ENCODE results near the gene OXSR1. TPM values are rescaled to one million over a fixed set of nuclear protein-coding genes. Genes with fewer than 3 reads are reported as not detected.
A peak's percentile ranks its signal among the peaks of the same experiment; 100 is the strongest.

OXSR1 gene
- total and polyA plus RNA-seq, 2 of the 13 experiments (the other 11 are each of a cell fraction or from before 2014, with no cell fraction given) = 27.4 to 32.6 TPM

DNA sequence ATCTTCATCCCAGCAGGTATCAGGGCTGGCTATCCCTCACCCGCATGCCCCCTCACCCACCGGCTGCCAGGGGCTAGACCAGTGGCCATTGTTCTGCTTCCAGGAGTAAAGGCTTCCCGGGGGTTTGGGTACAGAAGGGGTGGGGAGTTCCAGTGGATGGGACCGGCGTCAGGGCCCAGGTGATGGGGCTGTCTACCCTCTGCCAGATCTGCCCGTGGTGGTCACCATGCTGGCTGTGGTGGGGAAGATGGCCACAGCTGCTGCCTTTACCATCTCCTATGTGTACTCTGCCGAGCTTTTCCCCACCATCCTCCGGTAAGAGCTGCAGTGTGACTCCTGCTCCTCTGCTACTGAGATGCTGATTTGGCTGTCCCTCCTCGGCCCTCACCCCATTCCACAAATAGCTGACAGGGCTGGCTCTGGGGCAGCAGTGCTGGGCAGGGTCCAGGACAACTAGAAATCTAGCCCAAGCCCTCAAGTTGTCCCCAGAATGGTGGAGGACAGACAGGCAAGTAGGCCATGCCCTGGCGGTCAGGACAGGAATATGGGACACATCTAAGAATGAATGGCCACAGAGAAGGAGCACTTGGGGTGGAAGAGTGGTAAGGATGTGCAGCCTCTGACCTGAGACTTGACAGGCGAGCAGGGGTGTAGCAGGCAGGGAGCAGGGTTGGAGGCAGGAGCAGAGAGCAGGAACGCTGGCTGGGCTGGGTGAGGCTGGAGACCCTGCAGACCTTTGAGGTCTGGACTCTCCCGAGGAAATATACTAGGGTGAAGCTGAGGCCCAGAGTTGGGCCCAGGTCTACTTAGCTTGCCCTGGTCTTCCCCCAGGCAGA, 111.0 kb downstream of the OXSR1 start:
- H3K4me3 ChIP-seq (replicated peaks in 1 of 3; ENCODE audit: insufficient read depth in 1 of 3, low read depth in 2 of 3, low read length in 3 of 3) = no peak overlapping the region
- ATAC-seq (peak; percentile 19; the same call in 2 of the 3 replicates), DNase-seq (ENCODE audit: low spot score) (no peak), FAIRE-seq (no peak)
- no TSS peak for BruUV-seq (replicated peaks)
- no peaks in the 10 kb centered on the region for H4K20me1 ChIP-seq (ENCODE audit: insufficient read depth, low read length)
- 46% methylated on average over 10 of the region's 13 CpGs for WGBS (ENCODE audit: low lambda C conversion rate)
- POLR2A ChIA-PET = no interaction called here
- H3K27me3 ChIP-seq (ENCODE audit: control insufficient read depth in 1 of 2, insufficient read depth in 2 of 2, low read length in 2 of 2) = peaks cover 1 to 13% of the 10 kb centered on the region in 2 experiments; a peak in 2 of 5 replicates
- no peaks in the 10 kb centered on the region for H3K36me3 ChIP-seq (replicated peaks in 1 of 2; ENCODE audit: control insufficient read depth in 1 of 2, insufficient read depth in 2 of 2, low read length in 2 of 2)
- no peak overlapping the region for H3K4me2 ChIP-seq (ENCODE audit: low read depth, low read length)
- intact Hi-C loops (cut with micrococcal nuclease; ENCODE audit: unreplicated experiment) (no loop called here), in situ Hi-C loops (cut with HindIII; ENCODE audit: extremely low pct_ligation_motif_present, low pct_unique_long_range_greater_than_20kb) (loop anchor here (10.0 kb wide), 1 partner anchor 161 kb away; no protein-coding TSS in a partner anchor)
- CTCF ChIA-PET (ENCODE audit: low intra/inter-chr PET ratio, low total read pairs) = no interaction called here
- no peaks in the 10 kb centered on the region for H3K79me2 ChIP-seq (ENCODE audit: insufficient read depth, low read length)
- H2AFZ ChIP-seq (ENCODE audit: low read length) = no peak overlapping the region
- no peaks in the 10 kb centered on the region for H3K9me3 ChIP-seq (ENCODE audit: low read length)
- H3K27ac ChIP-seq (ENCODE audit: extremely low read length, insufficient read depth, low read length) = no peak overlapping the region
- H3K9ac ChIP-seq (ENCODE audit: insufficient read depth, low read depth, low read length) = no peak overlapping the region
- H3K4me1 ChIP-seq (ENCODE audit: insufficient read depth, low read length) = no peaks in the 10 kb centered on the region
- TF ChIP-seq ATRX (CRISPR knock-in tag; IDR thresholded peaks at IDR 0.05; ENCODE audit: borderline replicate concordance) (no peak), HOXA7 (CRISPR knock-in tag; IDR thresholded peaks at IDR 0.05) (no peak), ETV6 (CRISPR knock-in tag; conservative IDR thresholded peaks at IDR 0.05) (no peak), ZNF230 (CRISPR knock-in tag; IDR thresholded peaks at IDR 0.05) (no peak), ZNF546 (CRISPR knock-in tag; conservative IDR thresholded peaks at IDR 0.05) (no peak), MBD4 (IDR thresholded peaks at IDR 0.05; ENCODE audit: borderline replicate concordance, low read length) (no peak), ASH2L (IDR thresholded peaks at IDR 0.05; ENCODE audit: insufficient read length, low read depth, low read length) (no peak), ZNF746 (CRISPR knock-in tag; IDR thresholded peaks at IDR 0.05) (no peak), ZNF20 (CRISPR knock-in tag; IDR thresholded peaks at IDR 0.05) (no peak), SIN3B (IDR thresholded peaks at IDR 0.05; ENCODE audit: low read length) (no peak), ZNF672 (CRISPR knock-in tag; IDR thresholded peaks at IDR 0.05) (no peak), ZNF550 (CRISPR knock-in tag; IDR thresholded peaks at IDR 0.05; ENCODE audit: borderline replicate concordance) (no peak)
- TF ChIP-seq, protein P1, sequence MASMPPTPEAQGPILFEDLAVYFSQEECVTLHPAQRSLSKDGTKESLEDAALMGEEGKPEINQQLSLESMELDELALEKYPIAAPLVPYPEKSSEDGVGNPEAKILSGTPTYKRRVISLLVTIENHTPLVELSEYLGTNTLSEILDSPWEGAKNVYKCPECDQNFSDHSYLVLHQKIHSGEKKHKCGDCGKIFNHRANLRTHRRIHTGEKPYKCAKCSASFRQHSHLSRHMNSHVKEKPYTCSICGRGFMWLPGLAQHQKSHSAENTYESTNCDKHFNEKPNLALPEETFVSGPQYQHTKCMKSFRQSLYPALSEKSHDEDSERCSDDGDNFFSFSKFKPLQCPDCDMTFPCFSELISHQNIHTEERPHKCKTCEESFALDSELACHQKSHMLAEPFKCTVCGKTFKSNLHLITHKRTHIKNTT (CRISPR knock-in tag; IDR thresholded peaks at IDR 0.05) = no peak
- TF ChIP-seq, protein P2, sequence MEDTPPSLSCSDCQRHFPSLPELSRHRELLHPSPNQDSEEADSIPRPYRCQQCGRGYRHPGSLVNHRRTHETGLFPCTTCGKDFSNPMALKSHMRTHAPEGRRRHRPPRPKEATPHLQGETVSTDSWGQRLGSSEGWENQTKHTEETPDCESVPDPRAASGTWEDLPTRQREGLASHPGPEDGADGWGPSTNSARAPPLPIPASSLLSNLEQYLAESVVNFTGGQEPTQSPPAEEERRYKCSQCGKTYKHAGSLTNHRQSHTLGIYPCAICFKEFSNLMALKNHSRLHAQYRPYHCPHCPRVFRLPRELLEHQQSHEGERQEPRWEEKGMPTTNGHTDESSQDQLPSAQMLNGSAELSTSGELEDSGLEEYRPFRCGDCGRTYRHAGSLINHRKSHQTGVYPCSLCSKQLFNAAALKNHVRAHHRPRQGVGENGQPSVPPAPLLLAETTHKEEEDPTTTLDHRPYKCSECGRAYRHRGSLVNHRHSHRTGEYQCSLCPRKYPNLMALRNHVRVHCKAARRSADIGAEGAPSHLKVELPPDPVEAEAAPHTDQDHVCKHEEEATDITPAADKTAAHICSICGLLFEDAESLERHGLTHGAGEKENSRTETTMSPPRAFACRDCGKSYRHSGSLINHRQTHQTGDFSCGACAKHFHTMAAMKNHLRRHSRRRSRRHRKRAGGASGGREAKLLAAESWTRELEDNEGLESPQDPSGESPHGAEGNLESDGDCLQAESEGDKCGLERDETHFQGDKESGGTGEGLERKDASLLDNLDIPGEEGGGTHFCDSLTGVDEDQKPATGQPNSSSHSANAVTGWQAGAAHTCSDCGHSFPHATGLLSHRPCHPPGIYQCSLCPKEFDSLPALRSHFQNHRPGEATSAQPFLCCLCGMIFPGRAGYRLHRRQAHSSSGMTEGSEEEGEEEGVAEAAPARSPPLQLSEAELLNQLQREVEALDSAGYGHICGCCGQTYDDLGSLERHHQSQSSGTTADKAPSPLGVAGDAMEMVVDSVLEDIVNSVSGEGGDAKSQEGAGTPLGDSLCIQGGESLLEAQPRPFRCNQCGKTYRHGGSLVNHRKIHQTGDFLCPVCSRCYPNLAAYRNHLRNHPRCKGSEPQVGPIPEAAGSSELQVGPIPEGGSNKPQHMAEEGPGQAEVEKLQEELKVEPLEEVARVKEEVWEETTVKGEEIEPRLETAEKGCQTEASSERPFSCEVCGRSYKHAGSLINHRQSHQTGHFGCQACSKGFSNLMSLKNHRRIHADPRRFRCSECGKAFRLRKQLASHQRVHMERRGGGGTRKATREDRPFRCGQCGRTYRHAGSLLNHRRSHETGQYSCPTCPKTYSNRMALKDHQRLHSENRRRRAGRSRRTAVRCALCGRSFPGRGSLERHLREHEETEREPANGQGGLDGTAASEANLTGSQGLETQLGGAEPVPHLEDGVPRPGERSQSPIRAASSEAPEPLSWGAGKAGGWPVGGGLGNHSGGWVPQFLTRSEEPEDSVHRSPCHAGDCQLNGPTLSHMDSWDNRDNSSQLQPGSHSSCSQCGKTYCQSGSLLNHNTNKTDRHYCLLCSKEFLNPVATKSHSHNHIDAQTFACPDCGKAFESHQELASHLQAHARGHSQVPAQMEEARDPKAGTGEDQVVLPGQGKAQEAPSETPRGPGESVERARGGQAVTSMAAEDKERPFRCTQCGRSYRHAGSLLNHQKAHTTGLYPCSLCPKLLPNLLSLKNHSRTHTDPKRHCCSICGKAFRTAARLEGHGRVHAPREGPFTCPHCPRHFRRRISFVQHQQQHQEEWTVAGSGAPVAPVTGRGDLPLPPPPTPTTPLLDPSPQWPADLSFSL (CRISPR knock-in tag; IDR thresholded peaks at IDR 0.05) = no peak
- TF ChIP-seq, protein P3, sequence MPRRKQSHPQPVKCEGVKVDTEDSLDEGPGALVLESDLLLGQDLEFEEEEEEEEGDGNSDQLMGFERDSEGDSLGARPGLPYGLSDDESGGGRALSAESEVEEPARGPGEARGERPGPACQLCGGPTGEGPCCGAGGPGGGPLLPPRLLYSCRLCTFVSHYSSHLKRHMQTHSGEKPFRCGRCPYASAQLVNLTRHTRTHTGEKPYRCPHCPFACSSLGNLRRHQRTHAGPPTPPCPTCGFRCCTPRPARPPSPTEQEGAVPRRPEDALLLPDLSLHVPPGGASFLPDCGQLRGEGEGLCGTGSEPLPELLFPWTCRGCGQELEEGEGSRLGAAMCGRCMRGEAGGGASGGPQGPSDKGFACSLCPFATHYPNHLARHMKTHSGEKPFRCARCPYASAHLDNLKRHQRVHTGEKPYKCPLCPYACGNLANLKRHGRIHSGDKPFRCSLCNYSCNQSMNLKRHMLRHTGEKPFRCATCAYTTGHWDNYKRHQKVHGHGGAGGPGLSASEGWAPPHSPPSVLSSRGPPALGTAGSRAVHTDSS (CRISPR knock-in tag; conservative IDR thresholded peaks at IDR 0.05) = no peak
